Measurements from ENCODE around the gene HPS1. TPM values are rescaled to one million over a fixed set of nuclear protein-coding genes. Genes with fewer than 3 reads are reported as not detected.

HPS1 gene
- total and polyA plus RNA-seq, 10 of the 15 experiments (the other 5 are each of a cell fraction or from before 2014, with no cell fraction given) = 27.1 to 138 (median 54.8) TPM

DNA sequence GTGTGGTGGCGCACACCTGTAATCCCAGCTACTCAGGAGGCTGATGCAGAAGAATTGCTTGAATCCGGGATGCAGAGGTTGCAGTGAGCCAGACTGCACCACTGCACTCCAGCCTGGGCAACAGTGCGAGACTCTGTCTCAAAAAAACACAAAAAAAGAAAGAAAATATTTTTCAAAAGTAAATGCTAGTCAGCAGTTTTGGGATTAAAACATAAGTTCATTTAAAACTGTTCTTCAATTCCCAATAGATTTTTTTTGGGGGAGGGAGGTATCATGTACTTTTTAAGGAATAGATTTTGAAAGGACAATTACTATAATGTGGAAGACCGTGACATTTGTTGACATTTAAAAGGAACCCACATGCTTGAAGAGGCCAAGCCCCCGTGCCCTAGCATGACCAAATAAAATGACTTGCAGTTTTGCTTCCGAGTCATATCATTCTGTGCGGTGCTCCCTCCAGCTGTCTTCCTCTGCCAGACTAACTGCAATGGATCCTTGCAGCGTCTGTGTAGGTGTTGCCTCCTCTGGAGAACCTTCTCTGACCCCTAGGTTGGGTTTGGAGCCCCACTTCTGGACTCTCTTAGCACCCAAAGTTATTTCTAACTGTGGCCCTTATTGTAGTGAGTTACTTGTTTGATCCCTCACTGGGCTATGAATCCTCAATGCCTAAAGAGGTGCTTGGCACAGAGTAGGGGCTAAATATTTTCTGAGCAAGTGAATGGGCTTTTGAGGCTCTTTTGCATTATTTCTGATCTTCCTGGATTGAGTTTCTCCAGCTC, 17.4 kb upstream of the HPS1 start (continued):
- TF ChIP-seq IKZF2 (IDR thresholded peaks at IDR 0.05) = no peak
- TF ChIP-seq, protein P1, sequence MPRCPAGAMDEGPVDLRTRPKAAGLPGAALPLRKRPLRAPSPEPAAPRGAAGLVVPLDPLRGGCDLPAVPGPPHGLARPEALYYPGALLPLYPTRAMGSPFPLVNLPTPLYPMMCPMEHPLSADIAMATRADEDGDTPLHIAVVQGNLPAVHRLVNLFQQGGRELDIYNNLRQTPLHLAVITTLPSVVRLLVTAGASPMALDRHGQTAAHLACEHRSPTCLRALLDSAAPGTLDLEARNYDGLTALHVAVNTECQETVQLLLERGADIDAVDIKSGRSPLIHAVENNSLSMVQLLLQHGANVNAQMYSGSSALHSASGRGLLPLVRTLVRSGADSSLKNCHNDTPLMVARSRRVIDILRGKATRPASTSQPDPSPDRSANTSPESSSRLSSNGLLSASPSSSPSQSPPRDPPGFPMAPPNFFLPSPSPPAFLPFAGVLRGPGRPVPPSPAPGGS (IDR thresholded peaks at IDR 0.05; ENCODE audit: borderline replicate concordance, insufficient read depth, low read depth, low read length, poor library complexity, severe bottlenecking) = no peak
- TF ChIP-seq MTA3 (IDR thresholded peaks at IDR 0.05; ENCODE audit: borderline replicate concordance, low read length) = no peak
- no peak for TF ChIP-seq ZSCAN29 (IDR thresholded peaks at IDR 0.05)
- no peak for TF ChIP-seq NFYB (IDR thresholded peaks at IDR 0.05; ENCODE audit: insufficient read depth, low read depth, low read length)

DNA sequence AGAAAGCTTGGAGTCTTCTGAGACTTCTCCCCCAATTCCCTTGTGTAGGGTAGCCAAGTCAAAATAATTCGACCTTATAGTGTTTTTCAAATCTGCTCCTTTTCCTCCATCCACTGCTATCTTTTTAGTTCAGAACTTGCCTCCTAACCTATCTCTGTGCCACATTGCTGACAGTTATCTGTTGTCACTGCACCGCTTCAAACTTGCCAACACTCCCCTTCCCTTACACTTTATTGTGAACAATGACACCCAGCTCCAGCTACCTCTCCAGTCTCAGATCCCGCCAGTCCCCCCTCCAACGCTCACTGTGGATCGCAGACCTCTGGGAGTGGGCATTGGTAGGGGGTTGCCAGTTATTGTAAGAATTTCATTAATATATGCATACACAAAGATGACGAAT, 16.3 kb upstream of the HPS1 start:
- Histone ChIP-seq H3K4me3 (no peak overlapping the region), H3K9me3 (replicated peaks; ENCODE audit: control insufficient read depth, insufficient read depth, low read length) (no peaks in the 10 kb centered on the region), H4K20me1 (ENCODE audit: control insufficient read depth, insufficient read depth) (no peaks in the 10 kb centered on the region), H2AFZ (ENCODE audit: control insufficient read depth, low read depth, low read length) (no peak overlapping the region), H3K9ac (ENCODE audit: control insufficient read depth, insufficient read depth, low read length) (no peak overlapping the region), H3K36me3 (ENCODE audit: control insufficient read depth in 2 of 2, insufficient read depth in 2 of 2, low read length in 1 of 2) (no peaks in the 10 kb centered on the region), H3K4me1 (ENCODE audit: control insufficient read depth, insufficient read depth, low read length) (no peaks in the 10 kb centered on the region), H3K4me2 (ENCODE audit: control insufficient read depth, insufficient read depth) (no peak overlapping the region), H3K79me2 (ENCODE audit: control insufficient read depth, insufficient read depth, low read length) (no peaks in the 10 kb centered on the region), H3K27me3 (replicated peaks in 1 of 2; ENCODE audit: control insufficient read depth in 2 of 2, insufficient read depth in 2 of 2, low read length in 1 of 2) (no peaks in the 10 kb centered on the region; a peak in 2 of 4 replicates), H3K27ac (ENCODE audit: control insufficient read depth, insufficient read depth) (no peak overlapping the region)
- in situ Hi-C loops (cut with MboI) (loop anchor here (5.0 to 10.0 kb wide), 2 partner anchors 582 to 784 kb away; no protein-coding TSS in a partner anchor), intact Hi-C loops (cut with micrococcal nuclease; ENCODE audit: unreplicated experiment) (no loop called here)
- WGBS (ENCODE audit: insufficient coverage, insufficient replicate concordance, low lambda C conversion rate, missing lambda C conversion rate) = 54% methylated on average over 6 of the region's 6 CpGs
- RAD21 ChIA-PET (ENCODE audit: unreplicated experiment) = no interaction called here
- no peak for DNase-seq (ENCODE audit: low read depth, low spot score)
- no TSS peak for BruUV-seq (replicated peaks)
- CTCF ChIA-PET = interaction anchor here (0.7 to 0.8 kb wide), 2 partner anchors 17 to 19 kb away, joined by 3 read pairs; partner anchors contain the start of gene HPS1
- ATAC-seq = no peak
- SMC1A ChIA-PET (ENCODE audit: uncharacterized antibody, unreplicated experiment) = no interaction called here
- no peak for FAIRE-seq
- POLR2A ChIA-PET = no interaction called here
- TF ChIP-seq WRNIP1 (IDR thresholded peaks at IDR 0.05; ENCODE audit: borderline replicate concordance, low read depth, low read length) (no peak), ETV6 (conservative IDR thresholded peaks at IDR 0.05 in 1 of 2, IDR thresholded peaks at IDR 0.05 in 1 of 2; ENCODE audit: borderline replicate concordance in 1 of 2, low read depth in 1 of 2) (no peak), SUZ12 (IDR thresholded peaks at IDR 0.05; ENCODE audit: unreplicated experiment) (no peak), STAT3 (IDR thresholded peaks at IDR 0.05; ENCODE audit: low read depth, low read length) (no peak), HDAC2 (IDR thresholded peaks at IDR 0.05) (no peak), TCF7 (IDR thresholded peaks at IDR 0.05; ENCODE audit: borderline replicate concordance) (no peak), MYB (IDR thresholded peaks at IDR 0.05; ENCODE audit: borderline replicate concordance, low read depth, low read length) (no peak), NFYA (IDR thresholded peaks at IDR 0.05; ENCODE audit: borderline replicate concordance, low read depth, low read length) (no peak), NRF1 (conservative IDR thresholded peaks at IDR 0.05; ENCODE audit: low read depth, low read length) (no peak), ZNF207 (IDR thresholded peaks at IDR 0.05; ENCODE audit: borderline replicate concordance) (no peak), ZZZ3 (IDR thresholded peaks at IDR 0.05; ENCODE audit: control insufficient read depth, insufficient read length, low read depth) (no peak), TCF12 (IDR thresholded peaks at IDR 0.05; ENCODE audit: low read depth, low read length) (no peak), PML (IDR thresholded peaks at IDR 0.05; ENCODE audit: low read length) (no peak), MXI1 (IDR thresholded peaks at IDR 0.05; ENCODE audit: low read depth, low read length) (no peak)
- TF ChIP-seq, protein P2, sequence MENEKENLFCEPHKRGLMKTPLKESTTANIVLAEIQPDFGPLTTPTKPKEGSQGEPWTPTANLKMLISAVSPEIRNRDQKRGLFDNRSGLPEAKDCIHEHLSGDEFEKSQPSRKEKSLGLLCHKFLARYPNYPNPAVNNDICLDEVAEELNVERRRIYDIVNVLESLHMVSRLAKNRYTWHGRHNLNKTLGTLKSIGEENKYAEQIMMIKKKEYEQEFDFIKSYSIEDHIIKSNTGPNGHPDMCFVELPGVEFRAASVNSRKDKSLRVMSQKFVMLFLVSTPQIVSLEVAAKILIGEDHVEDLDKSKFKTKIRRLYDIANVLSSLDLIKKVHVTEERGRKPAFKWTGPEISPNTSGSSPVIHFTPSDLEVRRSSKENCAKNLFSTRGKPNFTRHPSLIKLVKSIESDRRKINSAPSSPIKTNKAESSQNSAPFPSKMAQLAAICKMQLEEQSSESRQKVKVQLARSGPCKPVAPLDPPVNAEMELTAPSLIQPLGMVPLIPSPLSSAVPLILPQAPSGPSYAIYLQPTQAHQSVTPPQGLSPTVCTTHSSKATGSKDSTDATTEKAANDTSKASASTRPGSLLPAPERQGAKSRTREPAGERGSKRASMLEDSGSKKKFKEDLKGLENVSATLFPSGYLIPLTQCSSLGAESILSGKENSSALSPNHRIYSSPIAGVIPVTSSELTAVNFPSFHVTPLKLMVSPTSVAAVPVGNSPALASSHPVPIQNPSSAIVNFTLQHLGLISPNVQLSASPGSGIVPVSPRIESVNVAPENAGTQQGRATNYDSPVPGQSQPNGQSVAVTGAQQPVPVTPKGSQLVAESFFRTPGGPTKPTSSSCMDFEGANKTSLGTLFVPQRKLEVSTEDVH (IDR thresholded peaks at IDR 0.05; ENCODE audit: low read depth, partially characterized antibody) = no peak
